Endometrial microvascular endothelial cells (primary cell): ENCODE measurements around the gene PRDX4. TPM values are rescaled to one million over a fixed set of nuclear protein-coding genes. Genes with fewer than 3 reads are reported as not detected.
"Not testable (repeated sequence)": the region's sequence is repeated elsewhere in the genome, so short reads cannot be mapped to it uniquely, and the experiment has no call there.

Experiments
- in situ Hi-C: cut with HindIII; loops from 2 replicates; pipeline ENCODE4 v1.10.0; 2017; ENCODE audit warnings: low sequenced_read_pairs, low pct_unique_long_range_greater_than_20kb; ENCODE audit errors: inconsistent ontology term
- total RNA-seq: library from RNA; depleted of rRNA; stranded (reverse); fragments of >200 nt; gene quantifications from one replicate; pipeline ENCODE4 v1.2.3, GENCODE V29; 2015; ENCODE audit errors: inconsistent ontology term

PRDX4 gene
- 320 TPM for total RNA-seq

- in situ Hi-C loops: no loop called here
These were observed at the start of gene PRDX4 for GRCh38 chrX:23667239-23668177. Gene PRDX4, plus strand, starts transcription at chrX:23667493. Its CDS starts 78 bp downstream, at chrX:23667571.

- in situ Hi-C loops: no loop called here
These were observed 45.5 kb upstream of the PRDX4 start for GRCh38 chrX:23621621-23622265.

GRCh38 chrX:23623797-23624196, 43.5 kb upstream of the PRDX4 start:
- in situ Hi-C loops: no loop called here

GRCh38 chrX:23626651-23627050, 40.6 kb upstream of the PRDX4 start:
- in situ Hi-C loops: no loop called here

GRCh38 chrX:23628131-23628530, 39.2 kb upstream of the PRDX4 start:
- in situ Hi-C loops: no loop called here

GRCh38 chrX:23631136-23631535, 36.2 kb upstream of the PRDX4 start:
- in situ Hi-C loops: no loop called here

- in situ Hi-C loops: no loop called here
These were observed 33.3 kb upstream of the PRDX4 start for GRCh38 chrX:23633834-23634580.

GRCh38 chrX:23637187-23637586, 30.1 kb upstream of the PRDX4 start:
- in situ Hi-C loops: no loop called here

GRCh38 chrX:23643020-23643419, 24.3 kb upstream of the PRDX4 start:
- in situ Hi-C loops: no loop called here

GRCh38 chrX:23644744-23645143, 22.5 kb upstream of the PRDX4 start:
- in situ Hi-C loops: no loop called here

GRCh38 chrX:23656091-23656490, 11.2 kb upstream of the PRDX4 start:
- in situ Hi-C loops: no loop called here

- in situ Hi-C loops: no loop called here
These were observed 10.6 kb upstream of the PRDX4 start for GRCh38 chrX:23656684-23657083.

- in situ Hi-C loops: no loop called here
These were observed 8.0 kb upstream of the PRDX4 start for GRCh38 chrX:23659339-23659738.

GRCh38 chrX:23660083-23660765, 7.1 kb upstream of the PRDX4 start:
- in situ Hi-C loops: not testable (repeated sequence)

- in situ Hi-C loops: no loop called here
These were observed 6.5 kb upstream of the PRDX4 start for GRCh38 chrX:23660766-23661132.

GRCh38 chrX:23661671-23662070, 5.6 kb upstream of the PRDX4 start:
- in situ Hi-C loops: no loop called here

- in situ Hi-C loops: no loop called here
These were observed 5.1 kb upstream of the PRDX4 start for GRCh38 chrX:23662187-23662586.

GRCh38 chrX:23662853-23663252, 4.4 kb upstream of the PRDX4 start:
- in situ Hi-C loops: no loop called here

GRCh38 chrX:23664496-23664895, 2.8 kb upstream of the PRDX4 start:
- in situ Hi-C loops: no loop called here
